ENCODE results near the gene ZFP36L1.

ZFP36L1 gene

GRCh38 chr14:68792979-68793733 lies at the start of gene ZFP36L1:
TSS of gene ZFP36L1 (minus strand) at chr14:68793067. CDS start at chr14:68792938, 129 bp downstream.
- no peak for DNase-seq

GRCh38 chr14:68842298-68842697 lies 49.4 kb upstream of the ZFP36L1 start:
- DNase-seq, result no peak

- DNase-seq, result no peak
Observed at GRCh38 chr14:68841016-68841809, 48.3 kb upstream of the ZFP36L1 start.

- no peak for DNase-seq
Observed at GRCh38 chr14:68840454-68840853, 47.6 kb upstream of the ZFP36L1 start.

- no peak for DNase-seq
Observed at GRCh38 chr14:68836082-68836481, 43.2 kb upstream of the ZFP36L1 start.

- DNase-seq, result no peak
Observed at GRCh38 chr14:68834816-68835215, 41.9 kb upstream of the ZFP36L1 start.

- DNase-seq, result no peak
Observed at GRCh38 chr14:68828698-68829097, 35.8 kb upstream of the ZFP36L1 start.

GRCh38 chr14:68825729-68826128 lies 32.9 kb upstream of the ZFP36L1 start:
- no peak for DNase-seq

GRCh38 chr14:68824517-68825347 lies 31.9 kb upstream of the ZFP36L1 start:
- no peak for DNase-seq

GRCh38 chr14:68824207-68824516 lies 31.3 kb upstream of the ZFP36L1 start:
- no peak for DNase-seq

GRCh38 chr14:68823434-68824206 lies 30.8 kb upstream of the ZFP36L1 start:
- DNase-seq, result no peak

- DNase-seq, result no peak
Observed at GRCh38 chr14:68822926-68823325, 30.1 kb upstream of the ZFP36L1 start.

- DNase-seq, result no peak
Observed at GRCh38 chr14:68822132-68822651, 29.3 kb upstream of the ZFP36L1 start.

GRCh38 chr14:68820999-68821683 lies 28.3 kb upstream of the ZFP36L1 start:
- DNase-seq, result no peak

GRCh38 chr14:68820536-68820935 lies 27.7 kb upstream of the ZFP36L1 start:
- no peak for DNase-seq

GRCh38 chr14:68820119-68820518 lies 27.3 kb upstream of the ZFP36L1 start:
- no peak for DNase-seq

- no peak for DNase-seq
Observed at GRCh38 chr14:68819260-68819691, 26.4 kb upstream of the ZFP36L1 start.

- DNase-seq, result no peak
Observed at GRCh38 chr14:68817506-68818212, 24.8 kb upstream of the ZFP36L1 start.

GRCh38 chr14:68816943-68817430 lies 24.1 kb upstream of the ZFP36L1 start:
- no peak for DNase-seq

- peak; percentile 77 for DNase-seq
Observed at GRCh38 chr14:68816183-68816942, 23.5 kb upstream of the ZFP36L1 start.
